MM.1S (cell line): ENCODE measurements around the gene CADM4.
A peak's percentile ranks its signal among the peaks of the same experiment; 100 is the strongest.

Experiments used
- DNase-seq: peaks from one replicate; pipeline ENCODE4 v3.0.0-alpha.2; 2015
- H2AFZ ChIP-seq: fragments of 300-600 bp; sonication (generic); 2 replicates; pipeline ENCODE4 v1.6.0; 2016; ENCODE audit warnings: antibody characterized with exemption, low read length
- H3F3A ChIP-seq: fragments of 300-600 bp; sonication (generic); 2 replicates; pipeline ENCODE4 v1.6.1; 2016; ENCODE audit warnings: mild to moderate bottlenecking, antibody characterized with exemption, low read length, moderate library complexity, mixed read lengths; ENCODE audit not compliant: insufficient read depth
- H3K27ac ChIP-seq: fragments of 300-600 bp; sonication (generic); 2 replicates; pipeline ENCODE4 v1.5.1; 2016; ENCODE audit warnings: mild to moderate bottlenecking, low read length
- H3K27me3 ChIP-seq: fragments of 300-600 bp; sonication (generic); replicated peaks from 2 replicates; pipeline ENCODE4 v1.6.0; 2016; ENCODE audit warnings: low read length; ENCODE audit not compliant: insufficient read depth
- H3K36me3 ChIP-seq: fragments of 300-600 bp; sonication (generic); replicated peaks from 2 replicates; pipeline ENCODE4 v1.6.1; 2016; ENCODE audit warnings: mild to moderate bottlenecking, low read length, mixed read lengths; ENCODE audit not compliant: insufficient read depth
- H3K4me1 ChIP-seq: fragments of 300-600 bp; sonication (generic); 2 replicates; pipeline ENCODE4 v1.6.1; 2016; ENCODE audit warnings: low read length, mixed read lengths
- H3K4me2 ChIP-seq: fragments of 300-600 bp; sonication (generic); 2 replicates; pipeline ENCODE4 v1.6.0; 2016; ENCODE audit warnings: low read depth, low read length
- H3K4me3 ChIP-seq: fragments of 300-600 bp; sonication (generic); 2 replicates; pipeline ENCODE4 v1.5.1; 2016; ENCODE audit warnings: low read length, mixed read lengths
- H3K79me2 ChIP-seq: fragments of 300-600 bp; sonication (generic); 2 replicates; pipeline ENCODE4 v1.6.1; 2016; ENCODE audit warnings: mixed run types, low read length, mixed read lengths
- H3K9ac ChIP-seq: fragments of 300-600 bp; sonication (generic); 2 replicates; pipeline ENCODE4 v1.6.1; 2016; ENCODE audit warnings: low read length, mixed read lengths
- H3K9me2 ChIP-seq: fragments of 300-600 bp; sonication (generic); replicated peaks from 2 replicates; pipeline ENCODE4 v1.6.1; 2016; ENCODE audit warnings: mild to moderate bottlenecking, low read length, mixed read lengths; ENCODE audit not compliant: insufficient read depth
- H3K9me3 ChIP-seq: fragments of 300-600 bp; sonication (generic); replicated peaks from 2 replicates; pipeline ENCODE4 v1.6.1; 2016; ENCODE audit warnings: mild to moderate bottlenecking, low read length, mixed read lengths; ENCODE audit not compliant: insufficient read depth
- H4K20me1 ChIP-seq: fragments of 300-600 bp; sonication (generic); 2 replicates; pipeline ENCODE4 v1.6.1; 2016; ENCODE audit warnings: mild to moderate bottlenecking, low read length, moderate library complexity, mixed read lengths; ENCODE audit not compliant: insufficient read depth
- CTCF ChIP-seq: fragments of 300-600 bp; sonication (generic); IDR thresholded peaks from 2 replicates; pipeline ENCODE4 v1.5.1; 2016; ENCODE audit warnings: antibody characterized with exemption, low read length, mixed read lengths
- EZH2 ChIP-seq: fragments of 300-600 bp; sonication (generic); optimal IDR thresholded peaks from 2 replicates; pipeline ENCODE3; 2017; ENCODE audit warnings: low read depth, mild to moderate bottlenecking, antibody characterized with exemption, low read length, mixed read lengths
- EZH2phosphoT487 ChIP-seq: fragments of 300-600 bp; sonication (generic); IDR thresholded peaks from 2 replicates; pipeline ENCODE4 v1.6.1; 2018; ENCODE audit warnings: antibody characterized with exemption, low read length

CADM4 gene

GRCh38 chr19:43681821-43682220, 42.2 kb upstream of the CADM4 start:
- H4K20me1 ChIP-seq = no peaks in the 10 kb centered on the region
- no peaks in the 10 kb centered on the region for H3F3A ChIP-seq
- no peak overlapping the region for H3K4me3 ChIP-seq
- H3K4me1 ChIP-seq = no peaks in the 10 kb centered on the region
- no peaks in the 10 kb centered on the region for H3K9me3 ChIP-seq
- no peak overlapping the region for H3K27ac ChIP-seq
- no peak overlapping the region for H2AFZ ChIP-seq
- DNase-seq = no peak
- no peak overlapping the region for H3K9ac ChIP-seq
- no peaks in the 10 kb centered on the region for H3K9me2 ChIP-seq
- TF ChIP-seq EZH2phosphoT487 = no peak
- no peak for TF ChIP-seq CTCF
- no peak for TF ChIP-seq EZH2
- no peaks in the 10 kb centered on the region for H3K79me2 ChIP-seq
- no peaks in the 10 kb centered on the region for H3K36me3 ChIP-seq
- H3K4me2 ChIP-seq = no peak overlapping the region
- H3K27me3 ChIP-seq = no peaks in the 10 kb centered on the region

- H3K4me2 ChIP-seq = no peak overlapping the region
- TF ChIP-seq CTCF (no peak), EZH2phosphoT487 (no peak), EZH2 (no peak)
These were observed 39.0 kb upstream of the CADM4 start for GRCh38 chr19:43678512-43679261.

GRCh38 chr19:43675906-43676305, 36.3 kb upstream of the CADM4 start:
- TF ChIP-seq EZH2phosphoT487 (no peak), EZH2 (no peak), CTCF (no peak)
- Histone ChIP-seq H3K4me2 (peak overlapping the region; percentile 94), H3K4me3 (peak overlapping the region; percentile 51), H3K9ac (peak overlapping the region; percentile 65; the same call in 1 of the 2 replicates), H3K27ac (peak overlapping the region; percentile 57; the same call in 1 of the 2 replicates), H3K9me3 (no peaks in the 10 kb centered on the region), H3K4me1 (peaks cover 16% of the 10 kb centered on the region), H2AFZ (peak overlapping the region; percentile 96), H3K36me3 (no peaks in the 10 kb centered on the region), H4K20me1 (no peaks in the 10 kb centered on the region), H3K27me3 (peaks cover 5% of the 10 kb centered on the region), H3F3A (peaks cover 4% of the 10 kb centered on the region; the same call in 1 of the 2 replicates), H3K79me2 (no peaks in the 10 kb centered on the region), H3K9me2 (no peaks in the 10 kb centered on the region)
- DNase-seq = no peak

More at GRCh38 chr19:43678512-43679261, 39.0 kb upstream of the CADM4 start:
- Histone ChIP-seq H3K9me3 (no peaks in the 10 kb centered on the region), H3F3A (peaks cover 4% of the 10 kb centered on the region; the same call in 1 of the 2 replicates), H3K9me2 (no peaks in the 10 kb centered on the region), H3K4me3 (no peak overlapping the region), H3K9ac (no peak overlapping the region), H3K4me1 (peaks cover 16% of the 10 kb centered on the region), H3K27ac (no peak overlapping the region), H2AFZ (no peak overlapping the region), H3K79me2 (no peaks in the 10 kb centered on the region), H3K36me3 (no peaks in the 10 kb centered on the region), H3K27me3 (no peaks in the 10 kb centered on the region), H4K20me1 (no peaks in the 10 kb centered on the region)
- DNase-seq = no peak
